GM19324 (cell line): ENCODE results near the gene SLC39A7.

Source experiments
- ATAC-seq: cut with Tn5 transposase; IDR thresholded peaks from one replicate; pipeline ENCODE4 v1.9.1; 2021; ENCODE audit warnings: mild to moderate bottlenecking, moderate library complexity; ENCODE audit not compliant: unreplicated experiment, low FRiP score

The SLC39A7 gene, protein sequence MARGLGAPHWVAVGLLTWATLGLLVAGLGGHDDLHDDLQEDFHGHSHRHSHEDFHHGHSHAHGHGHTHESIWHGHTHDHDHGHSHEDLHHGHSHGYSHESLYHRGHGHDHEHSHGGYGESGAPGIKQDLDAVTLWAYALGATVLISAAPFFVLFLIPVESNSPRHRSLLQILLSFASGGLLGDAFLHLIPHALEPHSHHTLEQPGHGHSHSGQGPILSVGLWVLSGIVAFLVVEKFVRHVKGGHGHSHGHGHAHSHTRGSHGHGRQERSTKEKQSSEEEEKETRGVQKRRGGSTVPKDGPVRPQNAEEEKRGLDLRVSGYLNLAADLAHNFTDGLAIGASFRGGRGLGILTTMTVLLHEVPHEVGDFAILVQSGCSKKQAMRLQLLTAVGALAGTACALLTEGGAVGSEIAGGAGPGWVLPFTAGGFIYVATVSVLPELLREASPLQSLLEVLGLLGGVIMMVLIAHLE

DNA sequence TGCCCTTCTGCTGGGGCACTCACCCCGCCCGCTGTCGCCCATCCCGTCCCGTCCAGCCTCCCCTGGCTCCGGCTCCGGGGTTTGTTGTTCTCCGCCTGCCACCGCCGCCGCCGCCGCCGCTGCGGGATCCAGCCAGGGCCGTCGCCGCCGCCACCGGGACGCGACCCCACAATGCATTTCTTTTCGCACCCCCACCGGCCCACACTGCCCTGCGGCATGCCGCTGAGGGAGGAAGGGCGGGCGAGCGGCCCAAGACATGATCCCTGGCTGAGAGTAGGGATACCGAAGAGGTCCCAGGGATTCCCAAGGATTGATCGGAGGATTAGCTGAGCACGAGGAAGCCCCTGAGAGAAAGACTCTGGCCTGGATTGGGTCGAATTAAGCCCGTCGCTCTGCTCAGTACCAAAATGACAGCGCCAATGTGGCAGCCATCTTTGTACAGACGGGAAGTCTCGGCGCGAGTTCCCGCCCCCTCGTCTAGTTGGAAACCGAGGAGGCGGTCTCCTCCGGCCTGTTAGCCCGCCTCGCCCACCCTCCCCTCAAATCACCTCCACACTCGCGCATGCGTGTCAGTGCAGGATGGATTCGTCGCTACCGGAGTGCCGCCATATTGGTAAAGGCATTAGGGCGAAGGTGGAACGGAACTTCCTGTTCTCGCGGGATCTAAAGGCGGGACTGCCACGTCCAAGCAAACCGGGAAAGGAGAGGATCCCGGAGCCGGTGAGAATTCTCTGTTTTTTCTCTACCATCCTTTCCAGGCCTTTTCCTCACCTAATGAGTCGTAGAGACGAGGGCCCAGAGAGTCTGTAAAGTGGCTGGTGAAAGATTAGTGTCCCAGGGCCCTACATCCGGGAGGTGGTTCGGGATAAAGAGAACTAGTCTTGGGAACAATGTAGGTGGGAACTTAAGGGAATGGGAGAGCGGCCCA lies at the start of gene SLC39A7, which contains the start of gene RXRB:
TSS of gene SLC39A7 (plus strand) at position 649 of the 928 bp plus-strand sequence. CDS start 379 bp downstream, outside the sequence.
TSS of gene RXRB (minus strand) at position 447 of the 928 bp plus-strand sequence. CDS start at position 258, 189 bp downstream.
- peak; percentile 70 for ATAC-seq

DNA sequence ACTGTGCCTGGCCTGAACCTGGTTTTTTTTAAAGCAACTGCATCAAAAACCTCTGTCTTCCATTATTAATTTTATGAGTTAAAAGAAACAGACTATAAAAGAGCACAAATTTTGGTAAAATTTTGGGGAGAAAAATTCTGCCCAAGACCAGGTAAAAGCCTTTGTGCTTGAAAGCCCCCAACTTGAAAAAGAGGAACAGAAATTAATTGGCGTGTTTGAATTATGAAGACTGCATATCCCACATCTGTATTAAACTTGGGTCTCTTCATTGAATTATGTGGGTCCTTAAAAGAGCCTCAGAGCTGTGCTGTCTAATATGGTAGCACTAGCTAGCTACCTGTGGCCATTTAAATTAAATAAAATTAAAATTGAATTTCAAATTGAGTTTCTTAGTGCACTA lies 49.6 kb upstream of the SLC39A7 start:
- ATAC-seq = no peak

DNA sequence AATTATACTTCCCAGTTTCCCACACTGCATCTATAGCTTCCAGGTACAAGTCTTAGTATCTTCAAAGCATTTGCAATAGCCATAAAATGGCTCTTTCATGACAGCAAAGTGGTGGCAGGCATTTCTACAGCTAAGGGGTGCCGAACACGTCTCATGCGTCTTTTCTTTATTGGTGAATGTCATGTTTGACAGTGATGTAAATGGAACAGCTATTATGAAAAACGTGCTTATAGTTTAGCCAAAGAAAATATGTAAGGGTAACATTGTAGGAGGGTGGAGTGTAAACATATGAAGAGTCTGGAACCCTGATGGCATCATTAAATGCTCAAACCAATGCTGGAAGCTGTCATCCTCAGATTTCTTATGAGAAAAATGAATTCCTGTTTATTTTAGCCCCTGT lies 46.3 kb upstream of the SLC39A7 start:
- ATAC-seq = no peak

DNA sequence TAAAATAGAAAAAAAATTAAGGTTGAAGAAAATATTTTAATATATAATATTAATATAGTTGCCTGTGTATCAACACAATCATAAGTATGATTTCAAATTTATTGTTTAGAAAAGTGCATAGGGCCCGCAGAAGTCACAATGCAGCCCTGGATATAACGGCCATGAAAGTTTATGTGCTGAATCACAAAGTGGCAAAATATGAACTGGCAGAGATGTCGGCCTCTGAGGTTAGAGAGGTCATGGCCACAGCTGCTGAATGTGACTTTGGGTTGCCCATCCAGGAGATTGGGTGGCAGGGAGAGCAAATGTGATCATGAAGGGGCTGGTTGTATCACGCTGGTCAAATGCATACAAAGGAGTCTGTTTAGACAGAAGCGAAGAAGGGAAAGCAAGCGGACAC lies 44.1 kb upstream of the SLC39A7 start:
- ATAC-seq = no peak

DNA sequence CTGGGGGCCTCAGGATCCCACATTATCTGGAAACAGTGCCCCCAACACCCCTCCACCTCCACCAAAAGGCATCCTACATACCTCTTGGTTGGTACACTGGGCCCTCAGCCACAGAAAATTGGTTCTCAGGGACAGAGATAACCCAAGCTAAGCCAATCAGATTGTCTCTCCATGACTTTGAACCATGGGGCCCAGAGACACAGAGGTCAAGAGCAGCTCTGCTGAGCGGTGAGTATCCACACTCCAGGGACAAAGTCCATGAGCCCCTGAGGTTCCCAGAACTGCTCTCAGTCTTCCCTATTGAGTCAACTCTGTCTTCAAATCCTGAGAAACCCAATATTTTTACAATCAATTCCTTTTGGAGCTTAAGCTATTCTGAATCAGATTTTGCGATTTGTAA lies 43.7 kb upstream of the SLC39A7 start:
- no peak for ATAC-seq

DNA sequence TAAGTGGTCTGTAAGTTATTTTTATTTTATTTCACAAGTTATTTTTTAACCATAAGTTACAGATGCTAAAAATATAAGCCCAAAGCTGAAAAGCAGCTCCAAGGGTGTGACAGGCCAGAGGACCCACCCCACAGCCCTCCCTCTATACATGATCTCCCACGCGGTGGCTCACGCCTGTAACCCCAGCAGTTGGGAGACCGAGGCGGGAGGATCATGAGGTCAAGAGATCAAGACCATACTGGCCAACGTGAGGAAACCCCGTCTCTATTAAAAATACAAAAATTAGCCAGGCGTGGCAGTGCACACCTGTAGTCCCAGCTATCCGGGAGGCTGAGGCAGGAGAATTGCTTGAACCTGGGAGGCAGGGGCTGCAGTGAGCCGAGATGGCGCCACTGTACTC lies 40.6 kb upstream of the SLC39A7 start:
- no peak for ATAC-seq

DNA sequence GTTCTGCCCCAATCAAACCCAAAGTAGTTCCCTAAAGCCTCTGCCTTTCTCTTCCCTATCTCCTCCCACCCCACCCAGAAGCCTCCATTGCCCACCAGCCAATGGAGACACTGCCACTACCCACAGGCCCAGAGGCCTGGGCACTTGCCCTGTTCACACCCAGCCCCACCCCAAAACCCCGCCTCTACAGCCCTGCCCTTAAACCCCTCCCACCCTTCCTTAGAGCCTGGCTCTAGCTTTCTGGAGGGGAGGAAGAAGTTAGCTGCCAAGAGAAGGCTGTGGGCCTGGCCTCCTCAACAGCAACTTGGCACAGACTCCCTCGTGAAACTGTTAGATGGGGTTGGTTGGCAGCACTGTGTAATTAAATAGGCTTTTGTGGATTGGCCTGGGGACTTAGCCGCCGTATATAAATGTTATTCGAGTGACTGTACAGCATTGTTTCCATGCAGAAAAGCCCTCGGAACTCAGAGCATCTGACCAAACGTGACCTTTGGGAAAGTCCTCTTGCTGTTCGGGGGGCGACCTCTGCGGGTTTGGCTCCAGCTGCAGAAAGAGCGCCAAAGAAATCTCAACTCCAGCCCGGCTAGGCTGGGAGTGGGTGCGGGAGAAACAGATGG lies 39.8 kb upstream of the SLC39A7 start:
- no peak for ATAC-seq

DNA sequence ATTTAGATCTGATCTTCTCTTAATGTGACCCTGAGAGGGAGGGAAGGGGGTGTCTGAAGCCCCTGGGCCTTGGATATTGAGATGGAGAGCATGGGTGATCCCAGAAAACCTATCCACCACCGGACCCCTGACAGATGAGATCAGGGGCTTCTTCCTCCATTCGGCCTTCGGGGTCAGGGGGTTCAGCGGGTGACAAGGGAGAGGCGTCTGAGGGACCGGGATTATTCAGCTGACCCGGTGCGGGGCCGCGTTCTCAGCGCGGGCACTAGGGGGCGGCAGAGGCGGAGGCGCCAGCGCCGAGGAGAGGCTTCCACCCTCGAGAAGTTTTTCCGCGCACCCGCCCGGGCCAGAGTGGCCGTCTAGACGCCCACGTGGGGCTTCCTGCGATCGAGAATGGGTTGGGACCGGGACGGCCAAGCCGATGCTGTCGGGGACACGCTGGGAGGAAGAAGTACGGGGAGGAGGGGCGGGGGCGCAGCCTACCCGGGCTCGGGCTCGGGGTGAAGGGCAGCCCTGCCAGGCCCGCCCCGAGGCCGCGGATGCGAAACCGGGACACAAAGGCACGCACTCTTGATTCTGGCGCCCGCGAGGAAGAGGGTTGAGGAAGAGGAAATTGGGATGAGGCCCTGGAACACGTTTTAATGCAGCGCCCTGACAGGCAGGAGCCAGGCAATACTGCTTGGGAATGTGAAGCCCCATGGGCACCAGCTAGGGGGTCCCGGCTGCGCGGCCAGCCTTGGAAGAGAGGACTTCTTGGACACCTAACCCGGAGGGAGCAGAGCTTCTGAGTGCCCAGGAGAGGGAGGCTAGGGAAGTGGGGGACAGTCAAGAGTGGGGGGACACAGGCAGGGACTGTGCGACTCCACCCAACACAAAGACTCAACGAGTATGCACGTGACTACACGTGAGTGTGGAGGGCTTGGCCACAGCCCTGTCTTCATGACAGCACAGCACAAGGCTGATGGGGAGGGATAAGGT lies 39.0 kb upstream of the SLC39A7 start:
- peak; percentile 45 for ATAC-seq

DNA sequence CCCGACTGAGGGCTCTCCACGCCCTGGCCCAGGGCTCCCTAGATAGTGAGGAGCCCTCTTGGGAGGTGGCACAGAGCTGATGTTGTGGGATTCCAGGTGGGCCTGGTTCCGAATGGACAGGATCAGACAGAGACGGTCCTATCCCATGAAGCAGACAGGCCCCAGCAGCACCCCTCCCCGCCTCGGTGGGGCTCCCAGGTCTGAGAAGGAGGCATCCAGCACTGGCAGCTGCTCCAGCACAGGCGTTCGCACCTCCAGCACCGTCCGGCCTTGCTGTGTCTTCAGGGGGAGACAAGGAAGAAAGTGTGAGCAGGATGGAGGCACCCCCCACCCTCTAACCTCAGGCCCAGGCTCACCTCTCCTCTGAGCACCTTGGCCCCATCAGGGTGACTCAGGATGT lies 37.1 kb upstream of the SLC39A7 start:
- ATAC-seq = no peak

DNA sequence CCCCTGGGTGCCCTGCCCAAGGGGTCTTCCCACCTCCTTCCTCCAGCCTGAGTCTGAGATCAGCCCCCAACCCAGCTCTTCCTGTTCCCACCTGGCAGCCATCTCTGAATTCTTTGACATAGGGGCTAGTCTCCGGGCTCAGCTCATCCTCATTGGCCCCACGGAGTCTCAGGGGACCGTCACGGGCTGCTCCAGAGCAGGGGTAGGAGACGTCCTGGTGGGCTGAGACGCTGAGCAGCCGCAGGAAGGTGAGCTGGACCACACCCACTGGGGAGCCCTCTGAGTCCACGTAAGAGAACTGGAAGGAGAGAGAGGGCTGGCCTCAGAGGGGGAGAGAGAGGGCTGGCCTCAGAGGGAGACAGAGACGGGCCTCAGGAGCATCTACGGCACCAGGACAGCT lies 36.5 kb upstream of the SLC39A7 start:
- no peak for ATAC-seq

DNA sequence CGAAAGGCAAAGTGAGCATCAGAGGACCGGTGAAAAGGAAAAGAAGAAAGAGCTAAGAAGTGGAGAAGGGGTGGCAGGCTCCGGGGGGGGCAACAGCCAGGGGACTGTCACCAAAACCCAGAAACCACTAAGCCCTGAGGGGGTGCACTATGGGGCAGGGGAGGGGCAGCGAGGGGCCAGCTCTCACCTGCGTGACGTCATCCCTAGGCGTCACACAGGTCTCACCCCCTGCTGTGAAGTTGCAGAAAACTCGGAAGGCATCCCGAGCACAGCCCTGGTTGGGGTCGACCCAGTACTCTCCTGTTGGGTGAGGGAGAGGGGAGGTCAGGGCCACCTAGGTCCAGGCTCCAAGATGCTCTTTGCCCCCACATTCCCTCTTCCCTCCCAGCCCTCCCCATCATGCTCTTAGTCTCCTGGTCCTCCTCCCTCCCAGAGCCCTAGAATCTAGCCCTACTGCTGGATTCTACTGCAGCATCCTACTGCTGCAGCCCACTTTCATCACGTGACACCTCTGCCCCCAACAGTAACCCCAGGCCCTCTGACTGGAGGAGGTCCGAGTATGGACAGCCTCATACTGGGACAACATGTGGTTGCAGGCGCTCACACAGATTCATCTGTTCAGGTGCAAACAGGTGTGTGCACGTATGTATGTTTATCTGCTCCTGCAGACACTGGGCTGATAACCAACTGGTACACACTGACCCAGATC lies 35.8 kb upstream of the SLC39A7 start:
- no peak for ATAC-seq

DNA sequence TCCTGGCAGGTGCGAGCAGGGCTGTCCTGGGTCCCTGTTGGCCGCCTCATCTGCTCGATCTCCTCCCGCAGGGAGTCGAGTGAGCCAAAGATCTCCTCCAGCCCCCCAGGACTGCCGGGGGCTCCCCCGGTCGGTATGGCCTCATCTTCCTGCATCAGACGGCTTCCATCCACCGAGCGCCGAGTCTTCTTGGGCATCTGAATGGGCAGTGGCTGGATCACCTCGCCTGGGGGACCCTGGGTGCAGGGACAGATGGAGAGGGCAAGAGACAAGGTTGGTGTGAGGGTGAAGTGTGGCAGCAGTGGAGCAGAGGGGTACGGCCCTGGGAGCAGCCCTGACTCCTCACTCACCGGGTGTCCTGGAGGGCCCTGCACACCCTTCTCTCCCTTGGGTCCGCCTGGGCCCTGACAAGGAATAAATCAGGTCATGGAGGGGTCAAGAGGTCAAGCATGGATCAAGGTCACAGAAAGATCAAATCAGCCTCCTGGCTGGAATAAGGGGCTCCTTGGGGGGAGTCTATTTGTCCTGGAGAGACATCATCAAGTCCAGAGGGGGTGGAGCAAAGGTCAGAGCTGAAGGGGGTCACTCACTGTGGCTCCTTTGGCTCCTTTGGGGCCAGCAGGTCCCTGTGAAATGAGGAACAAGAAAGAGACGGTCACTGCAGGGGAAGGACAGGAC lies 34.9 kb upstream of the SLC39A7 start:
- ATAC-seq = no peak

DNA sequence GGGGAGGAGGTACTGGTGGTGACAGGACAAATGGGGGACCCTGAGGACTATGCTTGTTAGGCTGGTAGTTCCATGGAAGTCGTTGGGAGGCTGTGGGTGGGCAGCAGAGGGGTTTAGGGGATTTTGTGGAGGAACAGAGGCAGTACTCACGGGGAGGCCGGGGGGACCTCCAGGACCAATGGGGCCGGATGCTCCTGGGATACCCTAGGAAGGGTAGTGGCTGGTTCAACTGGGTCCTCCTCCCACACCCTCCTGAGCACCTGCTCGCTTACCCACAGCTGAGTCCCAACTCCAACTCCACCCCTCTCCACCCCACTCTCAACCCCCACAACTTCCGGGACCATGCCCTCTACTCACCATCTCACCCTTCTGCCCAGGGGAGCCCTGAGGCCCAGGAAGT lies 34.3 kb upstream of the SLC39A7 start:
- ATAC-seq = no peak

DNA sequence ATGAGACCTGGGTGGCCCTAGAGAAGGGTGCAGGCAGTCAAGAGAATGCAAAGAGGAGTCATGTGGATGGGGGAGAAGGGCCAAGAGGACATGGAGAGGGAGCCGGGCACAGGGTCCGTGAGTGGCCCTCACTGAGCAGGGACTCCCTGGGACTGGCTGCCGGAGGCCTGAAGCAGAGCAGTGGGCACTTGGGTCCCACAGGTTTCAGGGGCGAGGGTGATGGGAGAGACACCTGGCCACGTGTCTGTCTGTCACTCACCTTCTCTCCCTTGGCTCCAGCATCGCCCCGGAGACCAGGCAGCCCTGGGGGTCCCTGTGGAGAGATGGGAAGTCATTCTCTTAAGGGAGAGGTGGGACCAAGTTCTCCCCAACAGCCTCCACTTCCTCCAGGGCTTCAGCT lies 33.9 kb upstream of the SLC39A7 start:
- no peak for ATAC-seq

DNA sequence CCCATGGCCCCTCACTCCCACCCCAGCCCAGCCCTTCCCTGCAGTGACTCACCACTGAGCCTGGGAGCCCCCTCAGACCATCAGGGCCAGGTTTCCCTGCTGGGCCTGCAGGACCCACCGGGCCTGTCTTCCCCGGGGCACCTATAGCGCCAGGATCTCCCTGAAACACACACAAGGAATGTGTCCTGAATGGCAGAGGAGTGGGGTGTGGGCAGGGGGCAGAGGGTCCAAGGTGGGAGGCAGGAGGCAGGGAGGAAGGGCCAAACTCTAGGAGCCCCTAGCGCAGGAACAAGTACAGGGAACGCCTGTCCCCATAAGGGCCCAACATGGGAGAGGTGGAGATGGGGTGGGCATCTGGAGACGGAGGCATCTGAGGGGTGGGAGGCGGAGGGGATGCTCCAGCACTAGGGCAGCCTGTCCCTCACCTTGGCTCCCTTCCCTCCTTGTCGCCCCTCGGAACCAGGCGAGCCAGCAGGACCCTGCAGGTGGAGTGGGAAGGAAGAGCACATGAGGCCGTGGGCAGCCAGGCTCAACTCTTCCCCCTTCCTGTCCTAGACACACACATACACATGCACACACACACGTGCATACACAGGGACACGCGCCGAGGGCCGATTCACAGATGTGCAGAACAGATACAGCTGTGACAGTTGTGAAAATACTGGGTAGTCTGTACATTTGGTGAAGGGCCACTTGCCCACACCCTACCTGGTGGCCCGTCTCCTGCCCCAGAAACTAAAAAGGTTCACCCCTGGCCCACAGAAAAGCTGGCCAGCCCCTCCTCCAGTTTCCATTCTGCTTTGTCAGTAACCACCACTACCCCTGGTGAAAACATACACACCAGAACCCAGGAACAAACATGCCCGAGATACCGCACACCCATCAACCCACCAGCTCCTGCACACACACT lies 33.0 kb upstream of the SLC39A7 start:
- ATAC-seq = no peak

DNA sequence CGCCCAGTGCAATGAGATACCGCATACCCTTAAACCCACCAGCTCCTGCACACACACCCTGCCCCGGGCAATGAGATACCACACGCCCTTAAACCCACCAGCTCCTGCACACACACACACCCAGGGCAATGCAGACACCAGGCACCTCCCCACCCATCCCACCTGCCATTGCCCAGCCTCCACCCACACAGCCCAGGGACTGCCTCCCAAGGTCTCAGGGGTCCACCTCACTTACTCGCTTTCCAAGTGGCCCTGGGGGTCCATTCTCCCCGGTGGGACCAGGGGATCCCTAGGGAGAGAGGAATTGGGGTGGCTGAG lies 32.4 kb upstream of the SLC39A7 start:
- no peak for ATAC-seq

DNA sequence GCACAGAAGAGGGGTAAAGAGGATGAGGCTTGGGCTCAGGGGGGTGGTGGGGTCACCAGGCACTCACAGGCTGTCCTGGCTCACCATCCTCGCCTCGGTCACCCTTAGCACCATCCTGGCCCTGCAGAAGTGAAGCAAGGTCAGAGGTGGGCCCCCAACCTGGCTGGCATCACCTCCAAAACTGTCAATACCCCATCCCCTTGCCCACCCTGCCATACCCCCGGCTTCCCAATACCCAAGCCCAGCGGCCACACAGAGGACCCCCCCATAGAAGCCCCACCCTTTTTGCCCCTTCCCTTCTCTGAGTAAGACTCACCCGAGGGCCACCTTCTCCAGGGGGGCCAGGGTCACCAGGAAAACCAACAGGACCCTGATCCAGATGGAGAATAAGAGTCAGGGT lies 32.0 kb upstream of the SLC39A7 start:
- ATAC-seq = no peak
